Measurements from ENCODE around the gene ELMO3.

ELMO3 gene

GRCh38 chr16:67238278-67238575, 39.3 kb downstream of the ELMO3 start:
- no peak for DNase-seq

GRCh38 chr16:67238806-67239470, 40.0 kb downstream of the ELMO3 start:
- DNase-seq = no peak

GRCh38 chr16:67240506-67240905, 41.6 kb downstream of the ELMO3 start:
- no peak for DNase-seq

GRCh38 chr16:67241008-67241900, 42.3 kb downstream of the ELMO3 start:
- DNase-seq = peak in 7 of 51 donors; percentile 17 to 39 (median 22)

GRCh38 chr16:67242138-67242730, 43.3 kb downstream of the ELMO3 start:
- DNase-seq = no peak

- DNase-seq = peak in 2 of 51 donors; percentile 7 to 8
These were observed 44.5 kb downstream of the ELMO3 start for GRCh38 chr16:67243481-67243880.

GRCh38 chr16:67244387-67245185, 45.7 kb downstream of the ELMO3 start:
- peak in 24 of 51 donors; percentile 10 to 57 (median 28) for DNase-seq

- DNase-seq = no peak
These were observed 46.3 kb downstream of the ELMO3 start for GRCh38 chr16:67245186-67245585.

GRCh38 chr16:67245674-67246080, 46.7 kb downstream of the ELMO3 start:
- DNase-seq = peak in 2 of 51 donors; percentile 47 to 49

- DNase-seq = peak in 36 of 51 donors; percentile 17 to 74 (median 57)
These were observed 47.3 kb downstream of the ELMO3 start for GRCh38 chr16:67246081-67246755.

GRCh38 chr16:67246756-67247191, 47.8 kb downstream of the ELMO3 start:
- DNase-seq = peak in 2 of 51 donors; percentile 50 to 51

GRCh38 chr16:67247192-67248072, 48.5 kb downstream of the ELMO3 start, which contains the start of gene FHOD1:
FHOD1 (minus strand) TSS chr16:67247481; CDS start chr16:67247410, 71 bp downstream.
- DNase-seq = peak; percentile 28 to 95 (median 88)

GRCh38 chr16:67248073-67248400, 49.1 kb downstream of the ELMO3 start:
- DNase-seq = no peak

GRCh38 chr16:67248401-67249177, 49.7 kb downstream of the ELMO3 start, which contains the start of gene SLC9A5:
SLC9A5 (plus strand) TSS chr16:67248979; CDS start chr16:67249015, 36 bp downstream.
- peak in 10 of 51 donors; percentile 6 to 49 (median 25) for DNase-seq

GRCh38 chr16:67249178-67250044, 50.5 kb downstream of the ELMO3 start:
- DNase-seq = no peak

- DNase-seq = no peak
These were observed 51.1 kb downstream of the ELMO3 start for GRCh38 chr16:67250045-67250327.

- peak in 9 of 51 donors; percentile 9 to 53 (median 40) for DNase-seq
These were observed 53.9 kb downstream of the ELMO3 start for GRCh38 chr16:67252609-67253497.

Data from hypothalamus (tissue), 51 donors.